IMR-90 (cell line): ENCODE measurements around the gene IL15RA. TPM values are rescaled to one million over a fixed set of nuclear protein-coding genes. Genes with fewer than 3 reads are reported as not detected.

ENCODE experiments used
- ATAC-seq: fragments of 200-7000 bp; cut with Tn5 transposase; 2 replicates; pipeline ENCODE4 v1.9.1; 2020; ENCODE audit warnings: low read depth, mild to moderate bottlenecking, moderate library complexity
- BruUV-seq: library from RNA; stranded (reverse); fragments of 400-500 nt; replicated peaks from 2 replicates; lab custom pipeline; 2021; lab: Mats Ljungman, UMichigan
- CTCF ChIA-PET: fragments of 300-600 bp; formaldehyde crosslinking; extraction: SDS; loops from one replicate; lab custom pipeline; 2021; ENCODE audit warnings: antibody characterized with exemption; lab: Yijun Ruan, JAX
- POLR2A ChIA-PET: fragments of 300-600 bp; sonication (Branson Sonifier 250); formaldehyde crosslinking; loops from one replicate; lab custom pipeline; 2022; ENCODE audit warnings: antibody characterized with exemption; ENCODE audit not compliant: unreplicated experiment; lab: Charles Lee
- DNase-seq: peaks from one replicate; pipeline ENCODE4 v3.0.0; 2013
- H2AFZ ChIP-seq: replicated peaks from 2 replicates; pipeline ENCODE3; 2013; ENCODE audit warnings: low read length, mild to moderate bottlenecking; ENCODE audit not compliant: poor library complexity
- H2AK5ac ChIP-seq: 2 replicates; pipeline ENCODE4 v1.6.1; 2013; ENCODE audit warnings: low read depth, low read length, inconsistent platforms
- H2AK9ac ChIP-seq: replicated peaks from 2 replicates; pipeline ENCODE3; 2013; ENCODE audit warnings: mild to moderate bottlenecking, low read depth, low read length, moderate library complexity; ENCODE audit not compliant: poor library complexity
- H2BK120ac ChIP-seq: 2 replicates; pipeline ENCODE4 v1.6.1; 2013; ENCODE audit warnings: low read depth, low read length, inconsistent platforms
- H2BK15ac ChIP-seq: 3 replicates; pipeline ENCODE4 v1.6.1; 2013; ENCODE audit warnings: low read depth, low read length, inconsistent platforms
- H2BK20ac ChIP-seq: 2 replicates; pipeline ENCODE4 v1.6.1; 2013; ENCODE audit warnings: low read depth, mild to moderate bottlenecking, inconsistent platforms, low read length, moderate library complexity
- H2BK5ac ChIP-seq: 2 replicates; pipeline ENCODE4 v1.6.1; 2013; ENCODE audit warnings: mild to moderate bottlenecking, low read depth, low read length, inconsistent platforms; ENCODE audit not compliant: poor library complexity, severe bottlenecking
- H3K14ac ChIP-seq: replicated peaks from 2 replicates; pipeline ENCODE4 v1.6.1; 2013; ENCODE audit warnings: low read depth, low read length, inconsistent platforms
- H3K18ac ChIP-seq: 2 replicates; pipeline ENCODE4 v1.6.1; 2013; ENCODE audit warnings: low read depth, low read length, control low read depth
- H3K23ac ChIP-seq: 2 replicates; pipeline ENCODE4 v1.6.1; 2013; ENCODE audit warnings: low read depth, low read length, inconsistent platforms
- H3K27ac ChIP-seq: 2 replicates; pipeline ENCODE4 v1.5.1; 2013; ENCODE audit warnings: mild to moderate bottlenecking, control low read depth, low read length; ENCODE audit not compliant: insufficient read depth
- H3K27me3 ChIP-seq: 2 replicates; pipeline ENCODE4 v1.6.1; 2013; ENCODE audit warnings: low read length; ENCODE audit not compliant: control insufficient read depth, insufficient read depth
- H3K36me3 ChIP-seq: 2 replicates; pipeline ENCODE4 v1.6.1; 2013; ENCODE audit warnings: low read length, mixed read lengths; ENCODE audit not compliant: control insufficient read depth, insufficient read depth
- H3K4ac ChIP-seq: 2 replicates; pipeline ENCODE4 v1.6.1; 2013; ENCODE audit warnings: low read depth, low read length, inconsistent platforms
- H3K4me1 ChIP-seq: 2 replicates; pipeline ENCODE4 v1.6.1; 2013; ENCODE audit warnings: low read length, mixed read lengths; ENCODE audit not compliant: control insufficient read depth, insufficient read depth
- H3K4me2 ChIP-seq: 2 replicates; pipeline ENCODE4 v1.6.1; 2013; ENCODE audit warnings: low read depth, mild to moderate bottlenecking, control low read depth, low read length, moderate library complexity
- H3K4me3 ChIP-seq: 2 replicates; pipeline ENCODE4 v1.5.1; 2013; ENCODE audit warnings: low read depth, mild to moderate bottlenecking, control low read depth, low read length, moderate library complexity; ENCODE audit not compliant: insufficient read depth
- H3K56ac ChIP-seq: 2 replicates; pipeline ENCODE4 v1.6.1; 2013; ENCODE audit warnings: low read length, inconsistent platforms; ENCODE audit not compliant: insufficient read depth; ENCODE audit errors: extremely low read depth
- H3K79me1 ChIP-seq, 2 experiments: 2 replicates each; pipeline ENCODE4 v1.6.1; 2013; ENCODE audit warnings: low read length in 2 of 2, inconsistent platforms in 1 of 2, low read depth in 1 of 2
- H3K9ac ChIP-seq: 2 replicates; pipeline ENCODE4 v1.6.1; 2013; ENCODE audit warnings: low read depth, low read length, control low read depth
- H3K9me1 ChIP-seq: 2 replicates; pipeline ENCODE4 v1.6.1; 2013; ENCODE audit warnings: low read length, inconsistent platforms; ENCODE audit not compliant: insufficient read depth
- H3K9me3 ChIP-seq: 2 replicates; pipeline ENCODE4 v1.6.1; 2013; ENCODE audit warnings: low read length; ENCODE audit not compliant: control insufficient read depth, insufficient read depth
- H4K20me1 ChIP-seq: 2 replicates; pipeline ENCODE4 v1.6.1; 2013; ENCODE audit warnings: low read length, inconsistent platforms; ENCODE audit not compliant: insufficient read depth
- H4K5ac ChIP-seq: 2 replicates; pipeline ENCODE4 v1.6.1; 2013; ENCODE audit warnings: mild to moderate bottlenecking, low read depth, low read length, control low read depth
- H4K8ac ChIP-seq, 2 experiments: 2 replicates each; pipeline ENCODE4 v1.6.1; 2013; ENCODE audit warnings: low read depth in 2 of 2, low read length in 2 of 2, control low read depth in 1 of 2, inconsistent platforms in 1 of 2
- H4K91ac ChIP-seq: 2 replicates; pipeline ENCODE4 v1.6.1; 2013; ENCODE audit warnings: low read depth, low read length, inconsistent platforms; ENCODE audit not compliant: insufficient read depth
- BHLHE40 ChIP-seq: fragments of 150-350 bp; IDR thresholded peaks from 2 replicates; pipeline ENCODE4 v1.6.1; 2016; ENCODE audit warnings: mild to moderate bottlenecking, low read depth, low read length
- CEBPB ChIP-seq: IDR thresholded peaks from 2 replicates; pipeline ENCODE4 v1.6.1; 2012; ENCODE audit warnings: low read depth, low read length, improper control_type of control experiment
- CHD1 ChIP-seq: IDR thresholded peaks from 2 replicates; pipeline ENCODE4 v1.6.1; 2012; ENCODE audit warnings: low read depth, low read length, improper control_type of control experiment
- CTCF ChIP-seq: conservative IDR thresholded peaks from 2 replicates; pipeline ENCODE4 v1.5.1; 2012; ENCODE audit warnings: mild to moderate bottlenecking, low read depth, low read length, improper control_type of control experiment
- ELK1 ChIP-seq: fragments of 150-350 bp; IDR thresholded peaks from 2 replicates; pipeline ENCODE4 v1.6.1; 2016; ENCODE audit warnings: low read depth, mild to moderate bottlenecking, low read length, moderate library complexity, borderline replicate concordance
- FOS ChIP-seq: fragments of 150-350 bp; IDR thresholded peaks from 2 replicates; pipeline ENCODE4 v1.6.1; 2016; ENCODE audit warnings: low read depth, low read length
- MAZ ChIP-seq: IDR thresholded peaks from 2 replicates; pipeline ENCODE4 v1.6.1; 2012; ENCODE audit warnings: low read depth, mild to moderate bottlenecking, low read length, improper control_type of control experiment, moderate library complexity, borderline replicate concordance
- MXI1 ChIP-seq: IDR thresholded peaks from 2 replicates; pipeline ENCODE4 v1.6.1; 2012; ENCODE audit warnings: low read depth, mild to moderate bottlenecking, low read length, moderate library complexity, borderline replicate concordance
- NFE2L2 ChIP-seq: fragments of 150-350 bp; IDR thresholded peaks from 2 replicates; pipeline ENCODE4 v1.6.1; 2016; ENCODE audit warnings: low read depth, mild to moderate bottlenecking, low read length
- POLR2A ChIP-seq: IDR thresholded peaks from 2 replicates; pipeline ENCODE4 v1.6.1; 2012; ENCODE audit warnings: mild to moderate bottlenecking, low read depth, low read length
- RAD21 ChIP-seq: IDR thresholded peaks from 2 replicates; pipeline ENCODE4 v1.6.1; 2012; ENCODE audit warnings: low read length, improper control_type of control experiment
- RCOR1 ChIP-seq: IDR thresholded peaks from 2 replicates; pipeline ENCODE4 v1.6.1; 2012; ENCODE audit warnings: mild to moderate bottlenecking, low read length, improper control_type of control experiment; ENCODE audit not compliant: insufficient replicate concordance
- RFX5 ChIP-seq: IDR thresholded peaks from 2 replicates; pipeline ENCODE4 v1.8.0; 2012; ENCODE audit warnings: low read depth, mild to moderate bottlenecking, low read length, moderate library complexity
- SMC3 ChIP-seq: fragments of 150-350 bp; IDR thresholded peaks from 2 replicates; pipeline ENCODE4 v1.6.1; 2016; ENCODE audit warnings: low read depth, mild to moderate bottlenecking, antibody characterized with exemption, low read length, moderate library complexity
- WGBS, 2 experiments: methylation state at CpG; one replicate each; pipeline versions ENCODE4 v1.1.5 to v1.1.7; 2013; ENCODE audit warnings: missing lambda C conversion rate in 2 of 2; ENCODE audit not compliant: insufficient read length in 1 of 2; ENCODE audit errors: extremely low coverage in 2 of 2; 5-methylcytosine and 5-hydroxymethylcytosine counted together
- dilution Hi-C: fragments of 300-500 bp; cut with HindIII; formaldehyde crosslinking; loops from one replicate; pipeline ENCODE4 v1.14.3; 2018; ENCODE audit warnings: low sequenced_read_pairs; ENCODE audit not compliant: unreplicated experiment
- in situ Hi-C: fragments of 300-500 bp; cut with MboI; formaldehyde crosslinking; loops from 3 replicates; pipeline ENCODE4 v1.14.3; 2019; ENCODE audit warnings: low sequenced_read_pairs, inconsistent platforms, mixed read lengths
- intact Hi-C: fragments of 100-400 bp; cut with micrococcal nuclease; formaldehyde crosslinking; loops from 2 replicates; pipeline ENCODE4 v1.10.0; 2022
- polyA plus RNA-seq, 3 experiments: library from polyadenylated mRNA; depleted of rRNA; stranded (reverse); fragments of >200 nt; gene quantifications; 2 replicates each; pipeline ENCODE4 v1.2.3, GENCODE V29; 2012; ENCODE audit warnings: low replicate concordance in 1 of 3
- total RNA-seq: library from RNA; depleted of rRNA; stranded (reverse); fragments of >200 nt; gene quantifications from 2 replicates; pipeline ENCODE4 v1.2.3, GENCODE V29; 2012

IL15RA gene
- total and polyA plus RNA-seq, 2 of the 4 experiments (the other 2 are of a cell fraction) = 2.0 to 7.6 TPM

- Histone ChIP-seq H4K5ac (no peak overlapping the region), H3K4ac (no peak overlapping the region), H3K36me3 (peaks cover 23% of the 10 kb centered on the region), H3K27ac (no peak overlapping the region), H3K9me3 (peaks cover 4% of the 10 kb centered on the region), H3K18ac (no peak overlapping the region), H3K4me3 (no peak overlapping the region), H2AFZ (no peak overlapping the region), H3K9ac (no peak overlapping the region), H3K56ac (no peak overlapping the region), H3K4me2 (no peak overlapping the region), H2BK120ac (no peak overlapping the region), H3K9me1 (peaks cover 4% of the 10 kb centered on the region), H3K4me1 (no peaks in the 10 kb centered on the region), H3K27me3 (no peaks in the 10 kb centered on the region), H3K14ac (no peak overlapping the region), H2BK15ac (no peak overlapping the region), H2AK5ac (no peak overlapping the region), H3K23ac (no peak overlapping the region), H4K20me1 (peaks cover 21% of the 10 kb centered on the region), H3K79me1 (peaks cover 44 to 75% of the 10 kb centered on the region in 2 experiments), H4K91ac (no peak overlapping the region), H4K8ac (no peak overlapping the region), H2BK20ac (no peak overlapping the region), H2AK9ac (no peak overlapping the region), H2BK5ac (no peak overlapping the region)
- BruUV-seq = no TSS peak
- CTCF ChIA-PET = interaction anchor here (0.6 kb wide), 1 partner anchor 10 kb away, joined by 4 read pairs; no protein-coding TSS in a partner anchor
- 100% methylated on average over 4 of the region's 18 CpGs; no CpG with 5 or more reads in 1 of the 2 experiments for WGBS, 2 experiments
- TF ChIP-seq BHLHE40 (no peak), CTCF (no peak), CHD1 (no peak), MXI1 (no peak), RAD21 (no peak), POLR2A (no peak), ELK1 (no peak), MAZ (no peak), RCOR1 (no peak), RFX5 (no peak), FOS (no peak), NFE2L2 (no peak), SMC3 (no peak), CEBPB (no peak)
- POLR2A ChIA-PET = interaction anchor here (0.6 kb wide), 1 partner anchor 94 kb away, joined by 3 read pairs; no protein-coding TSS in a partner anchor
- no peak for DNase-seq
- no peak for ATAC-seq
- intact Hi-C loops (no loop called here), dilution Hi-C loops (no loop called here), in situ Hi-C loops (no loop called here)
Measured at GRCh38 chr10:5902511-5903274, 74.7 kb downstream of the IL15RA start.
